SW 1271 (cell line): ENCODE measurements around the gene MACO1.
A peak's percentile ranks its signal among the peaks of the same experiment; 100 is the strongest.

ENCODE experiments used
- DNase-seq, 2 experiments: peaks; one replicate each; lab custom pipeline; 2025; lab: John Stamatoyannopoulos, UW

MACO1 gene

DNA sequence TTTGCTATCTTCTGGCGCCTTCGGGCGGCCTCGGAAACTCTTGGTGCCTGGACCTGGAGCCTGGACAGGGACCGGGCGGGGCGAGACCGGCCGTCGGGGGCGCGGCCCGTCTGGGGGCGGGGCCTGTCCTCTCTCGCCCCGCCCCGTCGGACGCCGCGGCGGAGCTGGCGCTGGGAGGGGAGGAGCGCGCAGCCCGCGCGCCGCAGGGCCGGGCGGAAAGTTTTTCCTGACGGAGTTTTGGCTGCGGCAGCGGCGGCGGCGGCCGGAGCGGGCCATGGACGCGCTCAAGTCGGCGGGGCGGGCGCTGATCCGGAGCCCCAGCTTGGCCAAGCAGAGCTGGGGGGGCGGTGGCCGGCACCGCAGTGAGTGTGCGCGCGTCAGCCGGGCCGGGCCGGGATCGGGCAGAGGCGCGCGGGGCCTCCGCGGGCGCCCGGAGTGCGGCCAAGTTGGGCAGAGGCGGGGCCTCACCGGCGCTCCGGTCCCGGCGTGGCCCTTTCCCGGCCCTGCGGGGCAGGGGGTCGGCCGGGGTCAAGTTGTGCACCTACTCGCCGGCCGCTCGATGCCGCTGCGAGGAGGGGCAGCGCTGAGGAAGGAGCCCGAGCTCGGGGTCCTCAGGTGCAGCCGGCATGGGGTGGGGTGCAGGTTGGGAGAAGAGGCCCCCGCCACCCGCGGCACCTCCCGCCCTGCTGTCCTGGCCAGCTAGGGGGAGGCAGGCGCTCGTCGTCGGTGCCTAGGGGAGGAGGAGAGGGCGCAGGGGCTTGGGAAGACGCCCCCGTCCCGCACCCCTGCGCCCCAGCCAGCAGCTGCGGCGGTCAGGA, 112.9 kb downstream of the MACO1 start, which contains the start of gene LDLRAP1:
TSS of gene LDLRAP1 (plus strand) at position 182 of the 818 bp plus-strand sequence. CDS start at position 275, 93 bp downstream.
- peak in 1 of 2 experiments; percentile 40 for DNase-seq

DNA sequence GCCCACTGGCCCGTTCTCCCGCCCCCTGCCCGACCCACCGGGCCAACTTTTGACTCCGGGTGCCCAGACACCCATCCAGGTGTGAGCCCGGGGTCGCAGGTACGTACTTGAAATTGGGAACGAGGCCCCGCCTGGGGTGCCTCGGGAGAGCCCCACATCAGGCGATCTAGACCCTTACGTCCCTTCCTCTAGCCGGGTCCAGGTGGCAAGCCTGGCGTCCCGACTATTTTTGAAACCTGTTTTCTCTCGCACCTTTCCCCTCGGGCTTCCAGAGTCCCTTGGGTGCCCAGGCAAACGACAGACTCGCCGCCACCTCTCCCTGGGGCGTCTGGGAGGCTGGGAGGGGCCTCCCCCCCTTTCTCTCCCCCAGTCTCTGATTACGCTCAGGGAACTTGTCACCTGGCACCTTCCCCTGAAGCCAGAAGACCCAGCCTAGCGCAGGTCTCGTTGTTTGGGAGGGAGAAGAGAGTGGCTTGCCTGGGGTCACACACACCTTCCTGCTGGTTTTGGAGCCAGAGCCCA, 113.6 kb downstream of the MACO1 start:
- no peak for DNase-seq

DNA sequence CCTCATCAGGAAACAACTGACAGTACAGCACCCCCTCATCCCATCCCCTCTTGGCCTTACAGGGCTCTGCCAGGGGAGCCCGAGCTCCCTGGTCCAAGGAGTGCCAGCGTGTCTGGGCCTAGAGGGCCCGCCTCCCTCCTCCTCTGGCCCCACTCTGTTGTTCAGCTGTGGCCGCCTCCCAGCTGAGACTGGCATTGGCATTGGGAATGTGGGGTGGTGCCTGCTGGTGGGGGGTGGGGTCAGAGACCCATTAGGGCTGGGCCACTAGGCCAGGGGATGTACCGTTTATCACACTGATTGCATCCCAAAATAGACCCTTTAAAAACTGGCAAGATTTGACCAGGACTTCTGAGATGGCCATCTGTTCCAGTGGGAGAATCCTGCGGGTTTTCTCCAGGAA, 114.1 kb downstream of the MACO1 start:
- peak in 1 of 2 experiments; percentile 51 for DNase-seq

DNA sequence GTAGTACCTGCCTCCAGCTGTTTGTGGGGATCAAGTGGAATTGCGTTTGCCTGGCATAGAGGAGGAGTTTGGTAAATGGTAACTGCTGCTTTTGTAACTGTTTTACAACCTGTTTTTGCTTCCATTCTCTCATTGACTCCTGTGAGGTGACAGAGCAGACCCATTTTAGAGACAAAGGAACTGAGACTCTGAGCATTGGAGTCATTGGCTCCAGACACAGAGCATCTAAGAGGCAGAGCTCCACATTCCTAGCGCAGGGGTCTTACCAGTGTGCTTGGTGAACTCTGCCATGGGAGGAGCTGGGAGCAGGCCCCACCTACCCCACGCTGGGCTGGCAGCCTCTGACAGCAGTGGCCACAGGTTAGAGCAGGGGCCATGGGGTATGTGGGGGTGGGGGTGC, 115.1 kb downstream of the MACO1 start:
- no peak for DNase-seq

DNA sequence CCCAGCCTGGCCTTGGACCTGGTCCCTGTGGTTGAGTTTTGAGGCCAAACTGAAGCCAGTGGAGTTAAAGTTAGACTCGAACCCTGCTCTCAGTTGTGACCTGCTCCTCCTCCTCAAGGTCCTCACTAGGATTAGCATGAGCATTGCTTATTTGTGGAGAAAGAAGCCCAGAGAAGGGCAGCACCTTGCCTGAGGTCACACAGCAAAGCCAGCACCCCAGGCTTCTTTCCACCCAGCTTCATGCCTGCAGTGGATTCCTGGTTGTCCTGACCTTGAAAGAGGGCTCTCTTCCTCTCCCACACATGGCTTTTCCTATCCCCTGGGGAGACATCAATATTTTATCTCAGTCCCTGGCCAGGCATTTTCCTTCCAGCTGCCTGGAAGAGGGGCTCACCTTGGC, 115.5 kb downstream of the MACO1 start:
- DNase-seq, result no peak

DNA sequence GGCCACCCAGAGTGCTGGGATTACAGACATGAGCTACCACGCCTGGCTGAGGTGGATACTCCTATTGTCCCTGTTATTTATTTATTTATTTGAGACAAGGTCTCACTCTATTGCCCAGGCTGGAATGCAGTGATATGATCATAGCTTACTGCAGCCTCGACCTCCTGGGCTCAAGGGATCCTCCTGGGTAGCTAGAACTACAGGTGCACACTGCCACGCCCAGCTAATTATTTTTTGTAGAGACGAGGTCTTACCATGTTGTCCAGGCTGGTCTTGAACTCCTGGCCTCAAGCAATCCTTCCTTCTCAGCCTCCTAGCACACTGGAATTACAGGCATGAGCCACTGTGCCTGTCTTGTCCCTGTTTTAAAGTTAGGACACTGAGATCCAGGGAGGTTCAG, 117.9 kb downstream of the MACO1 start:
- DNase-seq, result no peak

DNA sequence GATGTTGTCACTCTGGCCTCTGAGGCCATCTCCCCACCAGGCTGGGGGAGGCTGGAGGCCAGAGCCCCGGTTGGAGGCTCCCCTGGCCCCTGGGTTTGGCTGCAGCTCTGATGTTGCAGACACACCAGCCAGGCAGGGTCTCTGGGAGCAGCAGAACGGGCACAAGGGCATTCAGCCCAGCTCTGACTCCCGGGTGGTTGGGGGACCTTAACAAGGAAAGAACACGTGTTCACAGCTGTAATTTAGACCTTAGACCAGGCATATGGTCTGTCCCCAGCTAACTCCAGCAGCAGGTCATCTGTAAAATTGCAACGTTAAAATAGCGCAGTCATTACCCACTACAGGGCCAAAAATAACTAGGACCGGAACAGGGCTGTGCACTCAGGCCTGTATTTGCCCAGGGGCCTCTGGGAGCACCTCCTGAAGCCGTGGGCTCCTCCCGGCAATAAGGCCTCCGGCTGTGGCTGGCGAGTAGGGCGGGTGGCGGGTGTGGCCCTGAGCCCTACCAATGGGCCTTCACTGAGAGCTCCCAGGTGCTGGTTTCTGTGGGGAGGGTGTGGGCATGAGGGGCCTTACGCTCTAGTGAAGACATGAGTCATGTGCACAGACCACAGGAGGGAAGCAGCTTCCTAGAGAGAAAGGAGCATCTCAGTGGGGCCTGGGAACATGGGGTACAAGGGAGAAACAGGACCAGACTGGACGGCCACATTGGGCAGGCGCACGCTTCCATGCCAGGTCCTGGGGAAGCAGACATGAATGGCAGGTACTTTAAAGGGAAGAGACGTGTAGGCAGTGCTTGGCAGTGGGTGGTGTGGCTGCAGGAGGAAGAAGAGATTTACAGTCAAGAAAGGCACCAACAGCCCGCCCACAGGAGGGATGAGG, 118.8 kb downstream of the MACO1 start:
- no peak for DNase-seq
